Measurements from ENCODE around the gene GPR68. TPM values are rescaled to one million over a fixed set of nuclear protein-coding genes. Genes with fewer than 3 reads are reported as not detected.

GPR68 gene
- total and polyA plus RNA-seq, 2 experiments from 2014 or later, result 0.20 to 0.42 TPM

DNA sequence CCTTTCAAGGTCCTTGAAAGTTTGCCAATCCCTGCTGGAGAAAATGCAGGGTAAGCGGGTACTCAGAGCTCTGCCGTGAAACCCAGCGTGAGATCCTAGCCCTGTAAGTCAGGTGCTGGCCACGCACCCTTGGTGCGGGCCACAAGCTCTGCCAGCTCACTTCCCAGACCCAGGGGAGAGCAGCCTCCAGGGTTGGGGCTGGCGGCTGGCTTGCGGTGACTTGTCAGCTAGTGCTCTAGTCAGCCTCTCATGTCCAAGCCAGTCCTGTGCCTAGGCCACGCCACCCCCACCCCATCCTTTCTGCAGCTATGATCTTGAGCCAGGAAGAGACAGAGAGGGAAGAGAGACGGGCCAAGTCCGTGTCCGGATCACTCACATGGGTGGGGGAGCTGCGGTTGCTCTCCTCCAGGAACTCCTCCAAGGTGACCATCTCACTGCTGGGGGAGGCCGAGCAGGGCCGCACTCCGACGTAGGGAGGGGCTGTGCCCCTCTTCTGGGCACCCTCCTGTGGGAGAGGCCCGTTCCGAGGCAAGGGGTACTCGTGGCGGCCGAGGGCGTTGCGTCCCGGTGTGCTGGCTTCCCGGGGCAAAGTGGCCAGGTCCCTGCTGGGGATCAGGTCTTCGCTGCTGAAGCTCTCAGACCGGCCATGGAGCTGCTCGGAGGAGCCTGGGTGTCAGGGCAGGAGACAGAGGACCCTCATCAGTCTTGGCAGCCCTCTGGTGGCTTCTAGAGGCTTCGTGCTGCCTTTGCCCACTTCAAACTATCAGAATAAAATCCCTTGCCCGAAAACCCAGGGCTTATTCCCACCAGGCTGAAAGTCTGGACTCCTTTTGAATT, 33.3 kb upstream of the GPR68 start:
- H3K36me3 ChIP-seq (replicated peaks; ENCODE audit: insufficient read depth, low read depth), result peaks cover 3% of the 10 kb centered on the region

DNA sequence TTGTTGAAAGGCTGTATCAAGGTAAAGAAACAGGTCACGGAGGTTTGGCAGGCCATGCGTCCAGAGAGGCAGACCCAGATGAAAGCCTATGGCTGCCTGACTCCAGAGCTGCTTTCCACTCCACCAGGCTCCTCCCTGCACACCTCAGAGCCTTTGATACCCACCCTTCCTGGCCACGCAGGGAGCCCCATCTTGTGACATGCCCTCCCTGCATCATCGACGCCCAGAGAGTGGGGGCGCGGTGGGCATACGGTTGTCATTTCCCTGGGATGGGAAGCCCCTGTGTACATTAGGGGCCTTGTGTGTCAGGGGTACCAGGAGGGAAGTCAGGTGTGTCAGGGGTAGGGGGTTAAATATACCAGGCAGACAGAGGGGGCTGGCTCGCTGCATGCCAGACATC, 30.3 kb upstream of the GPR68 start:
- 95% methylated on average over 9 of the region's 9 CpGs for WGBS (ENCODE audit: low lambda C conversion rate, missing lambda C conversion rate)
- TF ChIP-seq EZH2phosphoT487 (IDR thresholded peaks at IDR 0.05; ENCODE audit: low read depth, severe bottlenecking, unreplicated experiment) (no peak), EZH2 (IDR thresholded peaks at IDR 0.05; ENCODE audit: borderline replicate concordance) (no peak), CTCF (IDR thresholded peaks at IDR 0.05; ENCODE audit: poor library complexity) (no peak)
- H3K27ac ChIP-seq, result no peak overlapping the region
- H3K4me2 ChIP-seq, result no peak overlapping the region
- H3K4me1 ChIP-seq (ENCODE audit: insufficient read depth), result no peaks in the 10 kb centered on the region
- no peaks in the 10 kb centered on the region for H3K36me3 ChIP-seq (replicated peaks; ENCODE audit: insufficient read depth, low read depth)
- no peaks in the 10 kb centered on the region for H4K20me1 ChIP-seq (ENCODE audit: insufficient read depth, poor library complexity, severe bottlenecking)
- no peaks in the 10 kb centered on the region for H3K27me3 ChIP-seq
- no peak overlapping the region for H3K4me3 ChIP-seq
- no peak overlapping the region for H2AFZ ChIP-seq
- no peaks in the 10 kb centered on the region for H3K9me2 ChIP-seq (replicated peaks; ENCODE audit: insufficient read depth)
- no peak for DNase-seq (ENCODE audit: low spot score)
- H3K9me3 ChIP-seq (ENCODE audit: low read depth), result no peaks in the 10 kb centered on the region
- no peaks in the 10 kb centered on the region for H3K79me2 ChIP-seq

More for the DNA sequence above, 33.3 kb upstream of the GPR68 start:
- Histone ChIP-seq H3K4me1 (ENCODE audit: insufficient read depth) (no peaks in the 10 kb centered on the region), H2AFZ (no peak overlapping the region), H3K9me2 (replicated peaks; ENCODE audit: insufficient read depth) (no peaks in the 10 kb centered on the region), H3K4me2 (no peak overlapping the region), H3K79me2 (no peaks in the 10 kb centered on the region), H3K4me3 (no peak overlapping the region), H3K9me3 (ENCODE audit: low read depth) (no peaks in the 10 kb centered on the region), H3K27ac (no peak overlapping the region), H4K20me1 (ENCODE audit: insufficient read depth, poor library complexity, severe bottlenecking) (no peaks in the 10 kb centered on the region), H3K27me3 (no peaks in the 10 kb centered on the region)
- TF ChIP-seq EZH2phosphoT487 (IDR thresholded peaks at IDR 0.05; ENCODE audit: low read depth, severe bottlenecking, unreplicated experiment) (no peak), CTCF (IDR thresholded peaks at IDR 0.05; ENCODE audit: poor library complexity) (no peak), EZH2 (IDR thresholded peaks at IDR 0.05; ENCODE audit: borderline replicate concordance) (no peak)
- DNase-seq (ENCODE audit: low spot score), result no peak
- 96% methylated on average over 30 of the region's 30 CpGs for WGBS (ENCODE audit: low lambda C conversion rate, missing lambda C conversion rate)

DNA sequence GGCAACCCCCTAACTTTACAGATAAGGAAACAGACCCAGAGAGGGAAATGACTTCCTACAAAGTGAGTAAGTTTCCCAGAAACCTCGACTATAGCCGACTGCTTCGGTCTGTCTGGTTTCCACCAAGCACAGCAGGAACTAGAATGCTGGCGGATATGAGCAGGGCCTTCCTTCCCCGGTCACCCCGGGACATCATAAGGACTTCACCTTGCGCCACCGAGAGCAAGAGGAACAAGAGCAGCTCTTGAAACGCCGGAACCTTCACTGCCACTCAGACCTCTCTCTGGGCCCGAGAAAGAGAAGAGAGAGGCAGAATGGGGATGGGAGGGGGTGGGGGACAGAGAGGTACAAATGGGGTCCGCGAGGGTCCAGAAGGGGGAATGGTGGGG, 29.4 kb upstream of the GPR68 start:
- H3K79me2 ChIP-seq, result no peaks in the 10 kb centered on the region
- DNase-seq (ENCODE audit: low spot score), result no peak
- H4K20me1 ChIP-seq (ENCODE audit: insufficient read depth, poor library complexity, severe bottlenecking), result no peaks in the 10 kb centered on the region
- H3K4me3 ChIP-seq, result no peak overlapping the region
- no peak overlapping the region for H3K4me2 ChIP-seq
- no peaks in the 10 kb centered on the region for H3K36me3 ChIP-seq (replicated peaks; ENCODE audit: insufficient read depth, low read depth)
- no peaks in the 10 kb centered on the region for H3K27me3 ChIP-seq
- no peak overlapping the region for H3K27ac ChIP-seq
- no peaks in the 10 kb centered on the region for H3K9me3 ChIP-seq (ENCODE audit: low read depth)
- H3K9me2 ChIP-seq (replicated peaks; ENCODE audit: insufficient read depth), result no peaks in the 10 kb centered on the region
- WGBS (ENCODE audit: low lambda C conversion rate, missing lambda C conversion rate), result 88% methylated on average over 9 of the region's 13 CpGs
- no peak overlapping the region for H2AFZ ChIP-seq
- H3K4me1 ChIP-seq (ENCODE audit: insufficient read depth), result no peaks in the 10 kb centered on the region
- no peak for TF ChIP-seq EZH2phosphoT487 (IDR thresholded peaks at IDR 0.05; ENCODE audit: low read depth, severe bottlenecking, unreplicated experiment)
- TF ChIP-seq EZH2 (IDR thresholded peaks at IDR 0.05; ENCODE audit: borderline replicate concordance), result no peak

DNA sequence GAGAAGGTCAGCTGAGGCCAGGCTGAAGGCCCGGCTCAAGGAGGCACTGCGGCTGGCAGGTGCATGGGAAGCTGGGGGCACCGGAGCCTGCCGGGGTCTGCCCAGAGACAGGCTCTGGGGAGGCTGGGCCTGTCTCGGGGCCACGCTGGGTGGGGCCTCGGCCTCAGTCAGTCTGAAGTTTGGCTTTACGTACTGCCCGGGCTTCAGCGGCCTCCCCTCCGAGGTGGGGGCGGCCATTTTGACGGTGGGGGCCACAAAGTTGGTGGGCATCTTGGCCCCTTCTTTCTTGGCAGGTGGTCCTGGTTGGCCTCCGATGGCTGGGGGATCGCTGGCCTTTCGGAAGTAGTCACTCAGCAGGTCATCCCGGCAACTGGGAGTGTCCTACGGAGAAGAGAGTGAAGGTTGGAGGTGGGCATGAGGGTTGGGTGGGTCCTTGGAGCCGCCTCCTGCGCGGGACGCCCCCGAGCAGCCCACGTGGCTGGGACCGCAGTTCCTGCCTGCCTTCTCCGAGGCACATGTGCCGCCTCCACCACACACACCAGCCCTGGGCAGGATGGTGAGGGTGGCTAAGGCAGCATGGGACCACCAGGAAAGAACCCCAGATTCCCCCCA, 28.9 kb upstream of the GPR68 start:
- Histone ChIP-seq H3K36me3 (replicated peaks; ENCODE audit: insufficient read depth, low read depth) (no peaks in the 10 kb centered on the region), H2AFZ (no peak overlapping the region), H3K4me1 (ENCODE audit: insufficient read depth) (no peaks in the 10 kb centered on the region), H3K9me3 (ENCODE audit: low read depth) (no peaks in the 10 kb centered on the region), H3K4me3 (no peak overlapping the region), H3K9me2 (replicated peaks; ENCODE audit: insufficient read depth) (no peaks in the 10 kb centered on the region), H3K4me2 (no peak overlapping the region), H4K20me1 (ENCODE audit: insufficient read depth, poor library complexity, severe bottlenecking) (no peaks in the 10 kb centered on the region), H3K27me3 (no peaks in the 10 kb centered on the region), H3K79me2 (no peaks in the 10 kb centered on the region), H3K27ac (no peak overlapping the region)
- 96% methylated on average over 23 of the region's 27 CpGs for WGBS (ENCODE audit: low lambda C conversion rate, missing lambda C conversion rate)
- no peak for DNase-seq (ENCODE audit: low spot score)
- TF ChIP-seq EZH2 (IDR thresholded peaks at IDR 0.05; ENCODE audit: borderline replicate concordance), result no peak
- no peak for TF ChIP-seq CTCF (IDR thresholded peaks at IDR 0.05; ENCODE audit: poor library complexity)
- no peak for TF ChIP-seq EZH2phosphoT487 (IDR thresholded peaks at IDR 0.05; ENCODE audit: low read depth, severe bottlenecking, unreplicated experiment)
